GM15510 (cell line): Measurements from ENCODE around the gene KCTD14.

Experiments used
- POLR2A ChIP-seq: IDR thresholded peaks from 3 replicates; pipeline ENCODE4 v1.6.1; 2011; ENCODE audit warnings: borderline replicate concordance; ENCODE audit not compliant: insufficient read length; ENCODE audit errors: extremely low read depth

The KCTD14 gene

DNA sequence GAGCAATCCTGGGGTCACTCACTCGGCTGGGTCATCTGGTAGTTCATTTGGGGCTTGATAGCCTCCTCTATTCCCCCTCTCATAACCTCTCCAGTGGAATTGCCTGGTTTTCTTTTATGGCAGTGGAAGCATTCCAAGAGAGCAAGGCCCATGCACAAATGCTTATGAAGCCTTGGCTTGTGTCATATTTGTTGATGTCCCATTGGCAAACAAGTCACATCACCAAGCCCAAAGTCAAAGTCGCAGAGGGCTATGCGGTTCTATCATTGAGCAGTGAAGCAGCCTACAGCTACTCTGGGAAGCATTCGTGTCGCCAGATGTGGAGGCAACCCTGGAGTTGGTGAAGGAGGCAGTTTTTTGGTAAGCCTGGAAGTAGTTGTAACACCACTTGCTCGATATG is 12.3 kb downstream of the KCTD14 start:
- TF ChIP-seq POLR2A: no peak

DNA sequence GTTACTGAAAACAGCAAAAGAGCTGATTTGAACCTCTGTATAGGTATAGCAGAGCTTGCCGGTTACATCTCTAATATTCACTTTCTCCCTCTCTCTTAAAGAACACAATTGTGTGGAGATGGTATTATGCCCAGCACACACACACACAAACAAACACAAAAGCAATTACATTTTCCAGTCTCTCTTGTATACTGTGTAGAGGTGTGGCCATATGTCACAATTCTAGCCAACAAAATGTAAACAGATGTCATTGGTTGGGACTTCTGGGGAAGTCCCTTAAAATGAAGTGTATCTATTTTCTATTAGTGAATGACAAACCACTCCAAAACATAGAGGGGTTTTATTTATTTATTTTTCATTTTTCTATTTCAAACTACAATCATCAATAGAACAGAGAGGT is 12.8 kb downstream of the KCTD14 start:
- no peak for TF ChIP-seq POLR2A

DNA sequence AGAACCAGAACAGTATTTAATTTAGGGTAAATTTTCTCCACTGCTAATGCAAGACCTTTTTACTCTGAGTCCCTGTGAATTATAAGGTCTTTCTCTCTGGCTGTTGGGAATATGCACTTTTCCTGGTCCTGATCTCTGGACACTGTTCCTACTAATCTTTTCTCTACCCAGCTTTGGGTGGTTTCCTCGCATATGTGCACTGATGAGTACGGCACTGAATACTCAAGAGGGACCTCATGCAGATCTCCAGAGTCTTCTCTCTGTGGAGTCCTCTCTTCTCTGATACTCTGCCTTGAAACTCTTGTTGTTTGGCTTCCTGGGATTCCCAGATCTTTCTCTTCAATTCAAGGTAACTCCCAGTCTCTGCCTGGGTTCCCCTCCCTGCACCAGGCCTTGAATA is 14.0 kb downstream of the KCTD14 start:
- TF ChIP-seq POLR2A: no peak

DNA sequence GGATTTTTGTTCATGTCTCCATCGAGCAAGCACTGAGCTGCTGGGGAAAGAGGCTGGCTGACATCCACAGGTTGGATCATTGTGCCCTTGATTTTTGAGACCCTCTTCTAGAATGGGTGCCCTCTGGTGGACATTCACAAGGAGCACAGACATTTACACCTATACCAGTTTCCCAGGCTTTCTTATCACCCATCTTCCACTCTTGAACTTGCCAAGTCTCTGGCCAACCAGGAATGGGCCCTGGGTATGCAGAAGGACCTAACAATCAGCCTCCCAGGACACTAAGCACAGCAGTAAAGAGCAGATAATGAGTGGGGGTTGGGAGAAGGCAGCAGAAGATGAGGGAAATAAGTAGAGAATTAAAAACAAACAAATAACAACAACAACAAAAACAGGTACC is 22.9 kb downstream of the KCTD14 start:
- no peak for TF ChIP-seq POLR2A

DNA sequence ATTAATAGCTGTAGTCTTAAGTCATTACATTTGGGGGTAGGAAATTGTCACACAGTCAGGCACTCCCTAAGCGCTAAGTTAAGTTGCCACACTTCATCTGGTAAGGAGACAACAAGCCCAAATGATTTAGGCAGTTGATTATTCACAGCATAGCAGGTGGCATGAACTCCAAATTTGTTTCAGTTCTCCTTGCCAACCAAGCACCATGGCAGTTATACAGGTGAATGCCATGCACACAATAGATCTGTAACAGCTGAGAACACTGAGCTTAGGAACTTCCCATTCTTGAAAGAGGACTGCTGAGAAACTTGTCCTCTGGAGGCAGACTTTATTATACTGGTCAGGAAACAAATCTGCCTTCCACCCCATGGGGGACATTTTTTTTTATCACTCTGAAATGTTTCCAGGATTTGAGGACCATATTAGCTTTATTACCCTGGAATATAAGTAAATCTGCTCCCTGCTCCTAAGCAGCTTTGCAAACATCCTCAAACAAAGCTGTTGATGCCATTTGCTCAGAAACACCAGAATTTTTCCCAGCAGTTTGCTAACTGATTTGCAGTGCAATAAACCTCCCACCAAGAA is 23.5 kb downstream of the KCTD14 start:
- no peak for TF ChIP-seq POLR2A

DNA sequence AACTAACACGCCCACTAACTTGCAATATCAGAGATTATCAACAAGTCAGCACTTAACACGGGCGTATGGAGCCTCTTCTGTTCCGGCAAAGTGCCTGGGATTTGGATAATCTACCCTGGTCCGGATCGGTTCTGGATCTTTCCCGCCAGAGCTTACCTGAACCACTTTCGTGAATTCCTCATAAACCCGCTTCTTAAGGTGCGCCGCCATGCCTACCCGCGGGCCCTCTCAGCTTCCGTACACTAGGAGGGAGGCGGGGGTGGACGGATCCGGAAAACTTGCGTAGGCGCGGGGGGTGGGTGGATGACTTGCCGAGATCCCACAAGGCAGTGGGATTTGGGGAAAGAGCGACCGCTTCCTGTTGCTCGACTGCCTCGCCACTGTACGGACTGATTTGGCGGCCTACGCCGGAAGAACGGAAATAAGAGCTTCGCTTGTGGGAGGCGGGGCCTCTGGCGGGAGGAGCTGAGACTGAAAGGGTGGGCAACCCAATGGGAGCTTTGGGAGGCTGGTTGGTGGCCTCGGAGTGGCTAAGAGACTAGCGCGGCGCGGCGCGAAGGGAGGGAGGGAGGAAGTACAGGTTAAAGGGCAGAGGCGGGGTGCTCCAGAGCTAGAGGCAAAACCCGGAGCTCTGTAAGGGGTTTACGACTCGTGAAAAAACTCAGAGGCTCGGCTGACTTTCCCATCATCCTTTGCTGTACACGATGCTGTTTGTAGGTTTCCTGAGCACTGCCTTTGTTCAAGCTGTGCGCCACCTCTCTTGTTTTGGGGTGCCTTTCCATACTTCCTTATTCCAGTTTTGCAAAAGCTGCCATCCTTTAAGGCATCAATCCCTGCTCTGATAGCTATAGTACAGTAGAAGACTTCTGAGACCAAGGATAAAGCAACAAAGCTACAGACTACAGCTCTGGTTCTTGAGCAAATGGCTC is 28.4 kb downstream of the KCTD14 start, which contains the start of gene INTS4:
TSS of gene INTS4 (minus strand) at position 235 of the 929 bp plus-strand sequence. CDS start at position 210, 25 bp downstream.
- peak; percentile 57 for TF ChIP-seq POLR2A

DNA sequence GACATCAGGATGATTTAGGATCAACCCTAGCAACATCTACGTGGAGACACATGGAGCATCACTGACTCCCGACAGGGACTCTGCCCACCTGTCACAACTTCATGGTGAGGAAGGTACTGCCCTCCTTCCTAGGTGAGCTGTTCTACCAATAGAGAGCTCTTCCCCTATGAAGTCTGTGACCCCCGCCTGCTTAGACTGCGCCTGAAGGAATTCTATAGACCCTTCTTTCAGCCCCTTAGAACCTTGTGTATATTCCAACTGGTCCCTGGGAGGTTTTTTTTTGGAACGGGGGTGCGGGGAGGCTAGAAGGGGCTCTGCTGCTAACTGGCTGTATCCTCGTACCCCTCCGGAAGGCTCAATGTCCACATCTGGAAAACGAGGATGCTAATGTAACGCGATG is 29.2 kb downstream of the KCTD14 start:
- TF ChIP-seq POLR2A: no peak

DNA sequence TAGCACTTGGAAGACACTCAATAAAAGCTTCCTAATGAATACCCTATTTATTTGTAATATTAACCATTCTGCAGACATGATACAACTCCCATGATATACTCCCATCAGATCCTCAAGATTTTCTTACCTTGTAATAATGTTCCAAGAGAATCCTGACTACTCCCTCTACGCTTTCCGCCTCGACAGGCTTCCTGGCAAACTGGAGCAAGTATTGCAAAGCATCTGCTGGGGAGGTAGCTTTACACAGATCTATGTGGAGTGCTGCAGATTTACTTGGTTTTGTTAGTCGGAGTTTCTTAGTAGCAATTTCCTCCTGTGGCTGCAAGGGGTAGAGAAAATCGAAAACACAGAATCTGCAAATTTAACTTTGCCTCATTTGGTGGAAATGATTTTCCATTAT is 32.1 kb downstream of the KCTD14 start:
- TF ChIP-seq POLR2A: no peak

DNA sequence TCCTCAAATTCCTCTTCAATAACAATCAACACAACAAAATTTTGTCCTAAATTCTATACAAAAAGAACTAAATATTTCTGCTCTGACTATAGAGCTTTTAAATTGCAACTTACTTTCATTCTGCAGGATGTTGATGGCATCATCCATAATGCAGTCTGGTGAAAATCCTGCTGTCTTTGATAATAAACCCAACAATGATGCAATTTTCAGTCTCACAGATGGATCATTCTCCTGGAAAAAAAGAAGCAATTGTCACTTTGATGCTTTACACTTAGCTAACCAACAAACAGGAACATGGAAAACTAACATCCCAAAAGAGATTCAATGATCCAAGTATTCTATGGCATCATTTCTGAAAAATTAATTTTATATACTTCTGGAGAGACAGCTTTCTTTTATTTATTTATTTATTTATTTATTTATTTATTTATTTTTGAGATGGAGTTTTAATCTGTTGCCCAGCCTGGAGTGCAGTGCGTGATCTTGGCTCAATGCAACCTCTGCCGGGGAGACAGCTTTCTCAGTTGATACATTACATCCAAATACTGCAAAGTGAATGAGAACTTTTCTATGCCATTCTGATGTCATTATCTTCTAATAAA is 41.6 kb downstream of the KCTD14 start:
- no peak for TF ChIP-seq POLR2A

DNA sequence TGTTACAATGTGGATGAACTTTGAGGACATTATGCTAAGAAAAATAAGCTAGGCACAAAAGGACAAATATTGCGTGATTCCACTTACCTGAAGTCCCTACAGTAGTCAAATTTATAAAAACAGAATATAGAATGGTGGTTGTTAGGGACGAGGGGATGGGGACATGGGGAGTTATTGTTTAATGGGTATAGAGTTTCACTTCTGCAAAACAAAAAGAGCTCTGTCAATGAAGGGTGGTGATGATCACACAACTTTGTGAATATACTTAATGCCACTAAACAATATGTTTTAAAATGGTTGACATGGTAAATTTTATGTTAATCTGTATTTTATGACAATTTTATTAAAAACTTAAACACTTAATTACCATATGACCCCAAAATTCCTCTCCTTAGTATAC is 54.7 kb downstream of the KCTD14 start:
- TF ChIP-seq POLR2A: no peak

DNA sequence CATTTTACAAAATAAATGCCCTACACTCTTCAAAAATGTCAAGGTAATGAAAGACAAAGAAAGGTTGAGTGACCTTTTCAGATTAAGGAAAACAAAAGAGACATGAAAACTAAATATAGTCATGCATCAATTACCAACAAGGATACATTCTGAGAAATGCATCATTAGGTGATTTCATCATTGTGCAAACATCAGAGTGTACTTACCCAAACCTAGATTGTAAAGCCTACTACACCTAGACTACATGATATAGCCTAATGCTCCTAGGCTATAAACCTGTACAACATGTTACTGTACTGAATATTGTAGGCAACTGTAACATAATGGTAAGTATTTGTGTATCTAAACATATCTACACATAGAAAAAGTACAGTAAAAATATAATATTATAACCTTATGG is 55.3 kb downstream of the KCTD14 start:
- TF ChIP-seq POLR2A: no peak

DNA sequence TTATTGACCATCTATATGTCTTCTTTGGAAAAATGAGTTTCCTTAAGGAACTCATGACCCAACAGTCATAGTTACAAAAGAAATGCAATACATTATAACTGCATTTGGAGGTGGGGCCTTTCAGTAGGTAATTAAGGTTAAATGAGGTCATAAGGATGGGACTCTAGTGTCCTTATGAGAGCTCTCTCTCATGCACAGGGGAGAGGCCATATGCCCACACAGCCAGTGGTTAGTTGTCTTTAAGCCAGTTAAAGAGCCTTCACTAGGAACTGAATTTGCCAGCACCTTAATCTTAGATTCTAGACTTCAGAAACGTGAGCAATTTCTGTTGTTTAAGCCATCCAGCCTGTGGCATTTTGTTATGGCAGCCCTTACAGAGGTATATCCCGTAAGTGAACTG is 56.0 kb downstream of the KCTD14 start:
- no peak for TF ChIP-seq POLR2A

DNA sequence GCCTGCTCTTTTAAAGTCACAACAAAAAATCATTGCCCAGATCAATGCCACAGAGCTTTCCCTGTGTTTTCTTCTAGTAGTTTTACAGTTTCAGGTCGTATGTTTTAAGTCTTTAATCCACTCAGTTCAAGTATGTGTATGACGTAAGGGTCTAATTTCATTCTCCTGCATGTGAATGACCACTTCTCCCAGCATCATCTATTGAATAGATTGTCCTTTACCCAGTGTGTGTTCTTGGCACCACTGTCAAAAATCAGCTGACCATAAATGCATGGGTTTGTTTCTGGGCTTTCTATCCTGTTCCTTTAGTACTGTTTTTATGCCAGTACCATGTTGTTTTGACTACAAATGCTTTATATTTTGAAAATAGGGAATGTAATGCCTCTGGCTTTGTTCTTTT is 56.7 kb downstream of the KCTD14 start:
- TF ChIP-seq POLR2A: no peak
